GM18499 (cell line): ENCODE measurements around the gene COLGALT1.
"Not testable (repeated sequence)": the region's sequence is repeated elsewhere in the genome, so short reads cannot be mapped to it uniquely, and the experiment has no call there.

Experiments used
- ATAC-seq: cut with Tn5 transposase; IDR thresholded peaks from one replicate; pipeline ENCODE4 v1.9.1; 2021; ENCODE audit warnings: moderate number of reproducible peaks; ENCODE audit not compliant: insufficient read depth, unreplicated experiment

The COLGALT1 gene

GRCh38 chr19:17590866-17591265, 35.4 kb downstream of the COLGALT1 start:
- no peak for ATAC-seq

- ATAC-seq, result not testable (repeated sequence)
Measured at GRCh38 chr19:17594296-17594695, 38.8 kb downstream of the COLGALT1 start.

- ATAC-seq, result not testable (repeated sequence)
Measured at GRCh38 chr19:17598063-17598462, 42.6 kb downstream of the COLGALT1 start.

GRCh38 chr19:17598953-17599352, 43.5 kb downstream of the COLGALT1 start:
- ATAC-seq, result no peak

- no peak for ATAC-seq
Measured at GRCh38 chr19:17599780-17600179, 44.3 kb downstream of the COLGALT1 start.

GRCh38 chr19:17601683-17602082, 46.2 kb downstream of the COLGALT1 start:
- no peak for ATAC-seq

- no peak for ATAC-seq
Measured at GRCh38 chr19:17602217-17602616, 46.8 kb downstream of the COLGALT1 start.

GRCh38 chr19:17602872-17603510, 47.5 kb downstream of the COLGALT1 start:
- no peak for ATAC-seq

- no peak for ATAC-seq
Measured at GRCh38 chr19:17604372-17605025, 49.0 kb downstream of the COLGALT1 start.

GRCh38 chr19:17605117-17605516, 49.7 kb downstream of the COLGALT1 start:
- no peak for ATAC-seq

- peak; percentile 51 for ATAC-seq
Measured at GRCh38 chr19:17605761-17606589, 50.5 kb downstream of the COLGALT1 start.

- ATAC-seq, result peak; percentile 1
Measured at GRCh38 chr19:17606590-17607185, 51.2 kb downstream of the COLGALT1 start.

GRCh38 chr19:17607936-17608335, 52.5 kb downstream of the COLGALT1 start:
- ATAC-seq, result no peak

GRCh38 chr19:17610384-17610783, 54.9 kb downstream of the COLGALT1 start:
- no peak for ATAC-seq

GRCh38 chr19:17611462-17612244, 56.2 kb downstream of the COLGALT1 start:
- ATAC-seq, result no peak

- ATAC-seq, result no peak
Measured at GRCh38 chr19:17614476-17614875, 59.0 kb downstream of the COLGALT1 start.

- ATAC-seq, result no peak
Measured at GRCh38 chr19:17615889-17616685, 60.6 kb downstream of the COLGALT1 start.

- ATAC-seq, result no peak
Measured at GRCh38 chr19:17616686-17616960, 61.2 kb downstream of the COLGALT1 start.

GRCh38 chr19:17616961-17617806, 61.7 kb downstream of the COLGALT1 start:
- no peak for ATAC-seq
